ENCODE data around the gene ARHGEF5.
"Not testable (repeated sequence)": the region's sequence is repeated elsewhere in the genome, so short reads cannot be mapped to it uniquely, and the experiment has no call there.

The ARHGEF5 gene

DNA sequence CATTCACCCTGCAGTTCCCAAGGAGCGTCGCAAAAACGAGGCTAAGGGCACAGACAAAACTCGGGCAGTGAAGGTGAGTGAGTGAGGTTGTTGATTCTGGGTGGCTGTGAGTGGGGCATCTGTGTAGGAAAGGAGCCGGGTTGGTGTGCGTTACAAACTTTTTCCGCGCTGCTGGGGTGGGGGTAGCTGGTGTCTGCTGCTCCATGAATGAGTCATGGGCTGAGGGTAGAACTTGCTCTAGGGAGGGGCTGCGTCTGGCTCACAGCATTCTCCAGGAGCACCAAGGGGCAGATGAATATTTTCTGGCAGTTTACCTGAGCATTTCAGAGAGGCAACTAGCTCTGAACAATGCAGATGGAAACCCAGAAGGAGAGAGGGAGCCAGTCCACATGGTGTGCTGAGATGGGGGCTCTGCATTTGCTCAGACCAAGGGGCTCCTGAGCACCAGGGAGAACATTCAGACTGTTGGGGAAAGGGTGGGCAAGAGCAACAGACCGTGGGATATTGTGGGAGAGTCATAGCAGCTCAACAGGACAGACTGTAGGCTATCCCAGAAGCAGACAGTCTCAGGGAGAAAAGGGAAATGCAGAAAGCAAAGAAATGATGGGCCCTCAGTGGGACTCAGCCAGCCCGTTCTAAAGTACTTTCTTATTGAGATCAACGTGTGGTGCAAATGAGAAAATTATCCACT is 29.5 kb downstream of the ARHGEF5 start:
- FAIRE-seq: no peak

DNA sequence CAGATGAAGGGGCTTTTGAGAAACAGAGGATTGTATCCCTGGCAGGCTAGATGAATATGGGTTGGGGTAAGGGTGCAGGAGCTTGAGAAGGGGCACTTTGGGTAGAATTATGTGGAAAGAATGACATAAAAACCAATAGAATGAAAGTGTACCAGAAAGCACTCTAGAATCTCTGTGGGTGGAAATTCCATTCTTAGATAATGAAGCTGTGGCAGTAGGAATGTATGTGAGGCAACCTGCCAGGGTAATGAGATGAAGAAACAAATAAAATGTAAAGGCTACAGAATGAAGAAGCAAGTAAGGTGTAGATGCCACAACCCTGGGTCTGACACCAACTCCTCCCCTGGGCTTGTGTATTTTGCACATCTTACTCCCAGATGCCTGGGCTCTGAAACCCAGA is 31.5 kb downstream of the ARHGEF5 start:
- no peak for FAIRE-seq

DNA sequence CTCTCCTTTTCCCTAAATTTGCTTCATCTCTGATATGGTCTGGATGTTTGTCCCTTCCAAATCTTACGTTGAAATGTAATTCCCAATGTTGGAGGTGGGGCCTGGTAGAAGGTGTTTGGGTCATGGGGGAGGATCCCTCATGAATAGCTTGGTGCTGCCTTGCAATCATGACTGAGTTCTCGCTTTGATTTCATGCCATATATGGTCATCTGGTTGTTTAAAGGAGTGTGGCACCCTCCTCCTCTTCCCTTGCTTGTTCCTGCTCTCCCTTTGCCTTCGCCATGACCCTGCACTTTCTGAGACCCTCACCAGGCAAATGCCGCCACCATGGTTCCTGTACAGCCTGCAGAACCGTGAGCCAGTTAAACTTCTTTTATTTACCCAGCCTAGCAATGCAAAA is 33.7 kb downstream of the ARHGEF5 start:
- no peak for FAIRE-seq

DNA sequence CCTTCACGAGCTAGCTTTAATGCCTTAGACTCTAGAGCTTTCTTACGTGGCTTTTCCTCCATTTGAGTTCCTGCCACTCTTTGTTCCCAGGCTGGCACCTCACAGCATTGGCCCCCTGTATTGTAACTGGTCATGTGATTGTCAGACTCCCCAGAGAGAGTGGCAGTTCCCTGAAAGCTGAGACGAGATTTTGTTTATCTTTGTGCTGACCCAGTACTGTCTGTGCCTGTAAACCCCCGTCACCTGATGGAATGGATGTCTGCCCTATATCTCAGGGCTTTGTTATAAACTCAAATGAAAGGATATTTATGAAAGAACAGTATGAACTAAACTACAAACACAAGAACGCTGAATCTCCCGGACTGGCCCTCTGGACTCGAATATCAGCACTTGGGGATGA is 35.3 kb downstream of the ARHGEF5 start:
- FAIRE-seq: no peak

DNA sequence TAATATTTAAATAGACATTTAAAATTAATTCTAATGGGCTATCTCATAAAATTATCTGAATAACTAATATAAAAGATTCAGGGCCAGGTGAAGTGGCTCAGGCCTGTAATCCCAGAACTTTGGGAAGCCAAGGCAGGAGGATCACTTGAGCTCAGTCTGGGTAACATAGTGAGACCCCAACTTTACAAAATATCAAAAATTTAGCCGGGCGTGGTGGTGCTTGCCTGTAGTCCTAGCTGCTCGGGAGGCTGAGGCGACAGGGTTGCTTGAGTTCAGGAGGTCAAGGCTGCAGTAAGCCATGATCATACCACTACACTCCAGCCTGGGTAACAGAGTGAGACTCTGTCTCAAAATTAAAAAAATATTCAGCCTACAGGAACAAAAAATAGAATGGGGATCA is 35.8 kb downstream of the ARHGEF5 start:
- no peak for FAIRE-seq

DNA sequence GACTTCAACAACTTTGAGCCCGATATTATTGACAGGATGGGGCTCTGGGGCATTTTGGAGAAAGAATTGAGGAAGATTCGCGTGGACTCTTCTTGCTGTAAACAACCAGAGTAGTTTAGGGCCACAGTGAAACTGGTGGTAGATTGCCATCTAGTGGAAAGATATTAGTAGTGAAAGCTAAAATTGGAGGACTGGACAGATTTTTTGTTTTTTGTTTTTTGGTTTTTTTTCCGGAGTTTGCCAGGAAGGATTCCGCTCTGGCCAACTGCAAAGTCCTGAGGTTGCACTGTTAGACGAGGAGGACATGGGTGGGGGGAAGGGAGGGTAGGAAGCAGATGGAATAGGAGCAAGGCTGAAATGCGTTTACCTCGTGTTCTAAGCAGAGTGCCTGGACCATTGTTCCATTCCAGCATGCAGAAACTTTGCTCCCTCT is 36.6 kb downstream of the ARHGEF5 start:
- FAIRE-seq: no peak

DNA sequence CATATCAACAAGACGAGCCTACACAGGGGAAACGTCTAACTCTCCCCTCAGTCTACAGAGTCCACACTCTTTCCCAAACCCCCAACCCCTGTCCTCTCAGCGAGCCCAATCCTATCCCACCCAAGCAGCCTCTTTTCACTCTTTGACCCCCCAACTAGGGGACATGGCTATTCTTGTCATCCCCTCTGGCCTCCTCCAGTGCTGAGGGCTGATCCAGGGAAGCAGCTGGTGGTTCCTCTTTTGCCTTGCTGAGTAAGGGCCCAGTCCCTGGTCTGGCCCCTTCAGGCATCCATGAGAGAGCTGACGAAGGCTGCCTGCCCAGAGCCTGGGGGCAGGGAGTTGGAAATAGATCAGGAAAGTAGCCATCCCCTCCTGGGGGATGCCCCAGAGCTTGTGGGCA is 41.9 kb downstream of the ARHGEF5 start:
- no peak for FAIRE-seq

DNA sequence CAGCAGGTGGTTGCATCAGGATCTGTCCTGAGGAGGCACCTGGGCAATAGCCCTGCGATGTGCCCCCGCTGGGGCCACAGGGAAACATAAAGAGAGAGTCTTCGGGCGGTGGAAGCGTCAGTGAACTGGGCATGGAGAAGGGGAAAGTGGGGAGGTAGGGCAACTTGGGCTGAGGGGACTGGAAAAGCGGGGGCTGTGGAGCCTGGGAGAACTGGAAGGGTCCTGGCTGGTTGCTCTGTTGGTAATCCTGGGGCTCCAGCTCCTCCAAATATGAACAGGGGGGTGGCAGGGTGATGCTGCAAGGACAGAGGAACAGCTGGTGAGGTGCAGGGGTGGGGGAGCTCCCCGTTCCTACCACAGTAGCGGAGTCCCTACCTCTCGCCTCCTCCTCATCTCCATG is 43.1 kb downstream of the ARHGEF5 start:
- no peak for FAIRE-seq

DNA sequence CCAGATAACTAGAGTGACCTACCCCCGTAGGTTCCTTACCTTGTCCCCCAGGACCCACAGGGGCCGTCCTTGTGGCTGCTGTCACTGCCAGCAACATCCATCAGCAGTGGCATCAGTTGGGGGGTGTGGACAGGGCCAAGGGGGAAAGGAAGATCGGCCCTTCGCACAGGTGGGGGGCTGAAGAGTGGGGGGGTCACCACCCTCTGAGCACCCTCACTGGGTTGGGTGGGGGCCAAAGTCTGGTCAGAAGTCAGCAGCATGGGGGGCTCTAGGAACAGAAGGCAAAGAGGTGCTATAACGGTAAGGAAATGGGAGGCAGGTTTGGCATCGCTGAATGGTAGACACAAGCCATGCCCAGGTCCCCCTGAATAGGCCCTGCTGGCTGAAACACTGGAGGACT is 43.7 kb downstream of the ARHGEF5 start:
- no peak for FAIRE-seq

DNA sequence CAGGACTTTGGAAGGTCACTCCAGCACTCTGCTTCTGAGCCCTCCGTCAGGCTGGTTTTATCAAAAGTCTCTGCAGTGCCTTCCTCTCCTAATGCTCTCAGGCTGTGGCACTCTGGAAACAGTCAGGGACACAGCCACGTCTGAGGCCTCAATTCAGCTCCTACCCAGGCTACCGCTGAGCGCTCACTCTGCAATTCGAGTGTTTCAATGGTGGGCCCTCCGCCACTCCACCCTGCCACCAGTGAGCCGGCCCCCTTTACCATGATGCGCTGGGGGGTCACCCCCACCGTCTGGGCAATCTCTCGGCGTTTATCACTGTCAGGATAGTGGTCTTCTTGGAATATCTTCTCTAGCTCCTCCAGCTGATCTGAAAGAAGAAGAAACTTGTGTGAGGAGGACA is 44.7 kb downstream of the ARHGEF5 start:
- no peak for FAIRE-seq

DNA sequence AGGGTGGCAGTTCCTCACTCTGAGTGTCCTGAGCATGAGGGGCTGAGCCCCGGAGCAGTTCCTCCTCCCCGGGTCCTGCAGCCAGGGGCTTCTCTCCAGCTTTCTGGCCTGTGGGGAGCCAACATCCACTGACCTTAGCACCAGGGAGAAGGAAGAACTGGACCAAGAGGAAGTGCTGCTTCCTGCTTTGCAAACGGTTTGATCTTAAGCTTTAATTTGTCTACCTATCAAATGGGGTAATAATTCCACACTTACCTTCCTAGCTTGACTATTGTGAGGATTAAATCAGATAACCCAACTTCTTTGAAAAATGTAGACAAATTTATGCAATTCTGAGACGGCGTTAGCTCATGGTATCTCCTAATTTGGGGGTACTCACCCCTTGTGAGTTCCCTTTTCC is 46.3 kb downstream of the ARHGEF5 start:
- FAIRE-seq: no peak

DNA sequence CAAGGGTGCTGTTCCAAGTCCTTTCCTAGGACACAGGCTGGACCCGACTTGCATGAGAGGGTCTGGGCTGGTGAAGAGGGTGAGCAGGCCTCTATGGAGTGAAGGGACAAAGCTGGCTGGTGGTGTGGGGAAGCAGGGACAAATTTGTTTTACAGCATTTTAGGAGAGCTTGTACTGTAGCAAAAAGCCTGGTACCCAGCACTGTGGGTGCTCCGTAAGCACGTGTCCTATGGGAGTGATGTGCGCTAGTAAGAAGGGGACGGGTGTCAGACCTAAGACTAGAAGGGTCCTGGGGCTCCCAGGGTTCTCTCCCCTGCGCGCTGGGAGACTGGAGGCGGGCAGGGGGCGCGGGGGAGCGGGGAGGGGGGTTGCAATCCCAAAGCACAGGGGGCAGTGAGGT is 47.9 kb downstream of the ARHGEF5 start:
- FAIRE-seq: no peak

DNA sequence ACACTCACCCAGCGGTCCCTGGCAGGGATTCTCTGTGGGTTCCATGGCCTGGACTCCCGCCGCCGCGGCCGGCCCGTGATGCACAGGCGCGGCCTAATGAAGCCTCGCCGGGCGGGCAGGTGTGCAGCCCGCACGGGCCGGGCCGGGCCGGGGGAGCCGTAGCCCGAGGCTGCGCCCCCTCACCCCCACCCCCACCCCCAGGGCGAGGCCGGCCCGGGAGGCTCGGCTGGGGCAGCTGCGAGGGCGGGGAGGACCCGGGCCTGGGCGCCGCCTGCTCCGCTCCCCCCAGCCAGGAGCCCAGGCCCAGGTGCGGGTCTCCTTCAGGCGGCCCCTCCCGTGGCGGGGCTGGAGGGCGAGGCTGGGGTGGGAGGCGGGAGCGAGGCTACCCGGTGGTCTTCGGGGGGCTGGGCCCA is 48.5 kb downstream of the ARHGEF5 start, which contains the start of gene NOBOX:
Gene NOBOX (minus strand): TSS at position 45 of the 413 bp plus-strand sequence.
- no peak for FAIRE-seq

DNA sequence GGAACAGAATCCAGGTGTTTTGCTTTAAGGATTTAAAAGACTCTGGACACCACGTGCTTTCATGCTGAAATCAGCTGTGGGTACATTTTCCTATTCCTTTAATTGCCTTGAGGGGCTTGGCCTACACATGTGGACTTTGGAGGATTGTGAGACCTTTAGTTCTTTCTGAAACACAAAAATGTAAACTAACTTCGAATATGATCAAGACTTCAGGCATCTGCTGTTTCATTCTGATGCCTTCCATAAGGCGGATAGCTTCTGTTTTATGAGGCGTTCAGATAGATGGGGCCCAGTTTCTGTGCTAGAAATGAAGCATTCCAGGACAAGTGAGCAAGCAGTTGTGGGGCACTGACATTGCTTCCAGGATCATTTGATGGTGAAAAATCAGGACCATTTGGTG is 49.7 kb downstream of the ARHGEF5 start:
- FAIRE-seq: no peak

DNA sequence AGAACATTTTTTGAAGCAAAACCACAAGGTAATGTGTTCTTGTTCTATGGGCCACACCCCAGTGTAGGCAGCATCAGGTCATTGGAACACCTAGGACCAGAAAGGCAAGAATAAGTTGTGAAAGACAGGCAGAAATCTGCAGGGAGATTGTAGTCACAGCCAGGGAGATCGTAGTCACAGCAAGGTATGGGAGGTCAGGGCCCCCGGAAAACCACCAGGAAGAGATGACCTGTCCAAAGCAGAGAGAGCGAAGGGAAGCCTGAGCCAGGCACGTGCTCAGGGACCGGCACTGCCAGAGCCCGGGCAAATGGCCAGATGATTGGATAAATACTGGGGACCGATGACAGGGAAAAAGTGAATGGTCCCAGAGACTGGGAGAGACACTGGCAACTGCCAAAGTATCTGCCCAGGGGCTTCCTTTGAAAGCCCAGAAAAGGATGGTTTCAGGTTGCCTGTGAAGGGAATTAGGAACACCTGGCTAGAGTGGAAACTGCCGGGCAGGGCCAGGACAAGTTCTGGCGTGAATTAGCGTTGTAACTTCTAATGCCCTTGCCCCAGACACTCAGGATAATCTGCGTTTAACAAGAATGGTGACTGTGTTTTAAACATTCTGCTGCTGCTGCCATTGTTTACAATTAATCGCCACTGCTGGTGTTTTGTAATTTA is 52.2 kb downstream of the ARHGEF5 start:
- FAIRE-seq: no peak

DNA sequence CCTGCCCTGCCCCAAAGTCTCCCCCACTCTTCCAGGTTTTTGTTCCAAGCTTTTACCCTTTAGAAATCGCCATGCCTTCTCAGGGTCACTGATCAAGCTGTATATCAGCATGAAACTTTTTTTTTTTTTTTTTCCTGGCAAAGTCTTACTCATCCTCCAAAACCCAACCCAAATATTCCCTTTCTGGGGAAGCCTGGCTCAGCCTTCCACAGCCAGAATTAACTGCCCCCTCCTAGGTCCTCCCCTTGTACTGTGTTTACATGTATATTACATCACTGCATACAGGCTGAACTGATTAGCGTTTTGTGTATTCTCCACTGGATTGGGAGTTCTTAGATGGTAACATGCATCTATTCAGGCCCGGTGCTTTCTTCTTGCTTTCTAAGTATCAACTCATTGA is 52.9 kb downstream of the ARHGEF5 start:
- no peak for FAIRE-seq

DNA sequence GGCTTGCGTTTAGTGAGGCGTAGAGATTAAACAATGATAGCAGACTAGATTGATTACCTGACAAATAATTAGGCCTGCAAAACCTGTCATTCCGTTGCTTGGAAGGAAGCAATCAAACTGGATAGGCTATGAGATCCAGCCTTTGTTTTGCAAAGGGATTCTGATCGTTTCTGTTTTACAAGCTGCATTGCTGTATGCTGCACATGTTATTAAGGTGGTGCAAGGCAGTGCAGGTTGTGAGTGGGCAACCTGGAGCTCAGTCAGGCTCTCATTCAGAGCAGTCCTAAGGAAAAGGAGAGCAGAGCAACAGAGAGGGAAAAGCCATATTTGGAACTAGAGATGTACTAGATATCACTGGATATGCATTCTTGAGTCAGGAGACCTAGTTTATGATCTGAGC is 55.2 kb downstream of the ARHGEF5 start:
- no peak for FAIRE-seq

DNA sequence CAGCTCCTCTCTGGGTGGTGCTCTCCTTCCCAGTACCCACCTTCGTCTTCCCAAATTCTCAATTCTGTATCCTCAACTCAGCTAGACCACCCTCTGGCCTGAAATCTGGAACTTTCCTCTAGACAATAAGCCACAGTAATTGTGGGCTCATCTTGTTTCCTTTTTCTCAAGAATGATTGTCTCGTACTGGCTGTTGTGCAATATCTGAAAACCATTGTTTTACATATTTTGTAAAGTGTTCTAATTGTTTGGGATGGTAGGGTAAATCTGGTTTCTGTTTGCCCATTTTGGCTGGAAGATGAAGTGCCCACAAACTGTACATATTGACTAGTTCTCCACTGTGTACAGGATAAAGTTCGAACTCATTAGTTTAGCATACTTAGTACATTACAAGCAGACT is 59.6 kb downstream of the ARHGEF5 start:
- FAIRE-seq: no peak

DNA sequence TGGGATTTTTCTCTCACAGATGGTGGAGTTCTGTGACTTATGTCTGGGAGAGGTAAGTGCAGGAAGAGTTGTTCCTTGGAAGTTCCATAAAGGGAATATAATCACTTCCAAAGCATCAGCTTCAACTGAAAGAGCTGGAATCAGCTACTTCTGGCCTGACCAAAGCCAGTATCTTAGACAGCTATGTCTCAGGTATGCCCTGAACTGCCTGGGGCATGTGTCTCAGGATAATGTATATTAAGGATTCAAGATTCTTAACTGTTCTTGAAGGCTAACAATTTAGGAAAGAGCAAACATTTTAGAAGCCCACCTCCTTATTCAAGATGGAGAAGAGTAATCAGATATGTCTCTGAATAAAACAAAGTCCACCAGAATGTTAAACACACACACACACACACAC is 60.7 kb downstream of the ARHGEF5 start:
- no peak for FAIRE-seq

DNA sequence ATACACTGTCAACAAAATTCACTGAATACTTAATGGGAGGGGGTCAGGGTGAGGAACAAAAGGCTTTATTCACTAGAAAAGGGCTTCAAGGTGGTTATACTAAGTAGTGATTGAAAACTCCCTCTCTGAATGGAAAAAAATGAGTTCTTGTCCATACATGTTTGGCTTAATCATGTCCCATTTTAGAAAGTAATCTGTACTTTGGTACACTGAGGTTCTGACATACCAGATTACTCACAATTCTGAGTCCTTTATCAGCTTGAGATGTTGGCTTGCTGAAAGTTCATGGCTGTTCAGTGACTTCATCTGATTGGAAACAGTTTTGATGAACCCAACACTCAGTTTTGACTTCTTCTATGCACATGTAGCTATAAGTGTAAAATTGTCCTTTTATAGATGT is 61.1 kb downstream of the ARHGEF5 start:
- FAIRE-seq: no peak

DNA sequence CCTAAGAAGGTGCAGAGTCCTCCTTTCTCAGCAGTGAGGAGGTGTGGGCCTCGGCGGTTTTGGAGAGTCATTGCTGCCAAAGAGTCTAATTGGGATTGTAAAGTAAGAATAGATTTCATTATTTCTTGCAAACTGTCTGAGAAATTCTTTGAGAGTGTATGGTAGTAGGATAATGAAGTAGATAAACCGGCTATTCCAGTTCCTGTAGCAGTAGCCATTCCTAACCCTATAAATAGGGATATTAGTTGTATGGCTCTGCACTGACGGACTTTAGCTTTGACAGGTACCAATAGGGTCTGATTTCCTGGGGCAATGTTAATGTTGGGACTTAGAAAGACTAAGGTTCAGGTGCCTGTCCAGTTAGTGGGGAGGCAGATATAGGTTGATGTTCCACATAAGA is 63.7 kb downstream of the ARHGEF5 start:
- not testable (repeated sequence) for FAIRE-seq

DNA sequence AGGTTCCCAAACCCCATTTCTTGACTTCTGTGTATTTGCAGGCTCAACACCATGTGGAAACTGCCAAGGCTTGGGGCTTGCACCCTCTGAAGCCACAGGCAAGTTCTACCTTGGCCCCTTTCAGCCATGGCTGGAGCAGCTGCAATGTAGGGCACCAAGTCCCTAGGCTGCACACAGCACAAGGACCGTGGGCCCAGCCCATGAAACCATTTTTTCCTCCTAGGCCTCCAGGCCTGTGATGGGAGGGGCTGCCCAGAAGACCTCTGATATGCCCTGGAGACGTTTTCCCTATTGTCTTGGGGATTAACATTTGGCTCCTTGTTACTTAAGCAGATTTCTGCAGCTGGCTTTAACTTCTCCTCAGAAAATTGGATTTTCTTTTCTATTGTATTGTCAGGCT is 72.3 kb downstream of the ARHGEF5 start:
- FAIRE-seq: not testable (repeated sequence)

DNA sequence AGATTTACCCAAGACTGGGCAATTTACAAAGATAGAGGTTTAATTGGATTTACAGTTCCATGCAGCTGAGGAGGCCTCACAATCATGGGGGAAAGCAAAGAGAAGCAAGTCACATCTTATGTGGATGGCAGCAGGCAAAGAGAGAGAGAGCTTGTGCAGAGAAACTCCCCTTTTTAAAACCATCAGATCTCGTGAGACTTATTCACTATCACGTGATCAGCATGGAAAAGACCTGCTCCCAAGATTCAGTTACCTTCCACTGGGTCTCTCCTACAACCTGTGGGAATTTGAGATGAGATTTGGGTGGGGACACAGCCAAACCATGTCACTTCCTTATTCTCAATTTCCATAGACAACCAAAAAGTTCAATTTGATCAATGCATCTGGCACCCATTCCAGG is 73.2 kb downstream of the ARHGEF5 start:
- FAIRE-seq: no peak

All from G401.6 (cell line).